ENCODE data around the gene HMCN2. TPM values are rescaled to one million over a fixed set of nuclear protein-coding genes. Genes with fewer than 3 reads are reported as not detected.

The HMCN2 gene
- total and polyA plus RNA-seq, 8 donors = 0.31 to 3.9 (median 0.68) TPM

DNA sequence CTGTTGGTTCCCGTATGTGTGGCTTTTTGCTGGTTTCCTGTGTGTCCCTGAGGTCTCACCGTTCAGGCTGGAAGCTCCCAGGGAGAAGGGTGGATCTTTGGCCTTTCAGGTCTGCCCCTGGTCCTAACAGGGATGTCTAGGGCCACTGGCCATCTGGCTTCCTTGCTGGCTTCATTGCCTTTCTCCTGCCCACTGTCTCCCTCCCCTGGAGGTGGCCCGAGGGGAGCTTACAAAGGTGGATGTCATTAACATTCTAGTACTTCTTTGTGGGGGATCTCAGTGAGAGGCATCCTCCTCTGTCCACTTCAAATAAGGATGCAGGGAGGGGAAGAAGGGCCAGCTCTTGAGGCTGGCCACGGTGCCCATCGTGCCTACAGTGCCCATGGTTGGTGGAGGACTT, 35.2 kb downstream of the HMCN2 start:
- H3K4me1 ChIP-seq = no peaks in the 10 kb centered on the region
- intact Hi-C loops (cut with DNase I) = no loop called here
- no peaks in the 10 kb centered on the region for H3K9me3 ChIP-seq
- H3K27me3 ChIP-seq = peaks cover 0 to 21% of the 10 kb centered on the region in 2 donors
- DNase-seq = peak in 1 of 4 donors; percentile 53
- H3K36me3 ChIP-seq = no peaks in the 10 kb centered on the region
- H3K27ac ChIP-seq = peak overlapping the region in 1 of 2 donors; percentile 3
- TF ChIP-seq CTCF (IDR thresholded peaks at IDR 0.05) = no peak
- H3K4me3 ChIP-seq = no peak overlapping the region
- no peak for ATAC-seq

DNA sequence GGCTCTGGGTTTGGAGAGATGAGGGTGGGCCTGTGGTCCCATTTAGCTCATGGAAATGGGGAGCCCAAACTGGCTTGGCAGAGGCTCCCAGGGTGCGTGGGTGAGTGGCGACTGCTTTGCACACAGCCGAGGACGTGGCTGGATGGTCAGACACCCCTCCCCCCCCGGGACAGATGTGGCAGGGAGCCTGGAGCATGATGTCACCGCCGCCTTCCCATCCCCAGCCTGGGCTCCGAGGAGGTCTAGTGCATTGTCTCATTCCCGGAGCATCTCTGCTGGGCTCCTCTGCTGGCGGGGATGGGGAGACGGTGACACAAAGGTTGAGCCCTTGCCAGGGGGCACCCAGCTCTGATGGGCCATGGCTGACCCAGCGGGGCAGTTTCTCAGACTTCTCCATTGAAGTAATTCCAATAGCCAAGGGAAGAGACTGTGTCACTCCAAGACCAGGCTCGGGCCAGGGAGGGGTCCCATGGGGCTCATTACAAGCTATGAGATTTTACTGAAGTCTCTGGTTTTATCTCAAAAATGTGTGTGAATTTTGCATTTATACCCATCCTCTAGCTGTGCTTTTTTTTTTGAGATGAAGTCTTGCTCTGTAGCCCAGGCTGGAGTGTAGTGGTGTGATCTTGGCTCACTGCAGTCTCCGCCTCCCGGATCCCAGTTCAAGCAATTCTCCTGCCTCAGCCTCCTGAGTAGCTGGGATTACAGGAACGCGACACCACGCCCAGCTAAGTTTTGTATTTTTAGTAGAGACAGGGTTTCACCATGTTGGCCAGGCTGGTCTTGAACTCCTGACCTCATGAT, 36.1 kb downstream of the HMCN2 start:
- Histone ChIP-seq H3K4me1 (no peaks in the 10 kb centered on the region), H3K27ac (no peak overlapping the region)

GRCh38 chr9:130302785-130303612, 37.4 kb downstream of the HMCN2 start:
- H3K27ac ChIP-seq = no peak overlapping the region
- no peaks in the 10 kb centered on the region for H3K9me3 ChIP-seq
- intact Hi-C loops (cut with DNase I) = no loop called here
- no peak for TF ChIP-seq CTCF (IDR thresholded peaks at IDR 0.05)
- DNase-seq = peak in 1 of 4 donors; percentile 62
- peaks cover 0 to 15% of the 10 kb centered on the region in 2 donors for H3K27me3 ChIP-seq
- no peaks in the 10 kb centered on the region for H3K36me3 ChIP-seq
- no peaks in the 10 kb centered on the region for H3K4me1 ChIP-seq
- no peak overlapping the region for H3K4me3 ChIP-seq
- ATAC-seq = no peak

More for the DNA sequence above, 36.1 kb downstream of the HMCN2 start:
- DNase-seq (peak in 1 of 4 donors; percentile 71), ATAC-seq (peak; percentile 64)
- TF ChIP-seq CTCF (IDR thresholded peaks at IDR 0.05) = no peak
- intact Hi-C loops (cut with DNase I) = no loop called here
- Histone ChIP-seq H3K27me3 (peaks cover 0 to 21% of the 10 kb centered on the region in 2 donors), H3K9me3 (no peaks in the 10 kb centered on the region), H3K36me3 (no peaks in the 10 kb centered on the region), H3K4me3 (no peak overlapping the region)

GRCh38 chr9:130303613-130304055, 38.1 kb downstream of the HMCN2 start:
- intact Hi-C loops (cut with DNase I) = no loop called here
- Histone ChIP-seq H3K27ac (no peak overlapping the region), H3K4me3 (no peak overlapping the region), H3K4me1 (no peaks in the 10 kb centered on the region), H3K9me3 (no peaks in the 10 kb centered on the region), H3K27me3 (peaks cover 0 to 14% of the 10 kb centered on the region in 2 donors), H3K36me3 (no peaks in the 10 kb centered on the region)
- ATAC-seq (no peak), DNase-seq (peak in 1 of 4 donors; percentile 73)
- no peak for TF ChIP-seq CTCF (IDR thresholded peaks at IDR 0.05)

GRCh38 chr9:130304116-130304515, 38.6 kb downstream of the HMCN2 start:
- ATAC-seq (no peak), DNase-seq (no peak)
- Histone ChIP-seq H3K4me1 (no peaks in the 10 kb centered on the region), H3K36me3 (no peaks in the 10 kb centered on the region), H3K27ac (no peak overlapping the region), H3K27me3 (peaks cover 0 to 9% of the 10 kb centered on the region in 2 donors), H3K9me3 (no peaks in the 10 kb centered on the region), H3K4me3 (no peak overlapping the region)
- intact Hi-C loops (cut with DNase I) = no loop called here
- no peak for TF ChIP-seq CTCF (IDR thresholded peaks at IDR 0.05)

Data from left lung (tissue), 10 donors.